Measurements from ENCODE around the gene EMID1. TPM values are rescaled to one million over a fixed set of nuclear protein-coding genes. Genes with fewer than 3 reads are reported as not detected.

EMID1 gene
- total RNA-seq, 1 experiment from 2014 or later, result 9.6 TPM

GRCh38 chr22:29253561-29254285 is 48.0 kb downstream of the EMID1 start:
- no peak overlapping the region for H3K4me2 ChIP-seq (ENCODE audit: low read length)
- no peaks in the 10 kb centered on the region for H4K20me1 ChIP-seq (ENCODE audit: insufficient read depth)
- no peak for ATAC-seq
- H2AFZ ChIP-seq (ENCODE audit: low read depth, low read length, poor library complexity, severe bottlenecking), result no peak overlapping the region
- RAD21 ChIA-PET (ENCODE audit: low non-redundant PET in 1 of 2, low total read pairs in 2 of 2, uncharacterized antibody in 2 of 2, unreplicated experiment in 2 of 2), result no interaction called here
- POLR2A ChIA-PET, result no interaction called here
- no peak overlapping the region for H3K9ac ChIP-seq (ENCODE audit: low read length)
- H3K27ac ChIP-seq (ENCODE audit: low read depth, low read length), result no peak overlapping the region
- DNase-seq (ENCODE audit: low read depth, low spot score), result no peak
- no peaks in the 10 kb centered on the region for H3K36me3 ChIP-seq (ENCODE audit: control insufficient read depth in 1 of 2, insufficient read depth in 2 of 2, low read length in 2 of 2)
- no TSS peak for BruUV-seq (replicated peaks)
- H3K4me3 ChIP-seq (replicated peaks in 1 of 2; ENCODE audit: low read depth in 1 of 2, low read length in 2 of 2), result no peak overlapping the region
- CTCF ChIA-PET, result interaction anchor here (1.4 kb wide), 1 partner anchor 8 kb away, joined by 3 read pairs; no protein-coding TSS in a partner anchor
- H3K27me3 ChIP-seq (ENCODE audit: insufficient read depth, low read length), result no peaks in the 10 kb centered on the region
- H3K9me2 ChIP-seq (ENCODE audit: insufficient read depth), result no peaks in the 10 kb centered on the region
- no peaks in the 10 kb centered on the region for H3K79me2 ChIP-seq (ENCODE audit: insufficient read depth, low read length)
- intact Hi-C loops (cut with micrococcal nuclease), result no loop called here
- no peak for TF ChIP-seq ELF1 (IDR thresholded peaks at IDR 0.05; ENCODE audit: borderline replicate concordance, low read depth)
- TF ChIP-seq CEBPB (IDR thresholded peaks at IDR 0.05; ENCODE audit: low read depth), result no peak
- TF ChIP-seq SP1 (IDR thresholded peaks at IDR 0.05; ENCODE audit: low read depth), result no peak
- TF ChIP-seq TCF7L2 (IDR thresholded peaks at IDR 0.05; ENCODE audit: borderline replicate concordance, extremely low read depth, insufficient read depth, insufficient read length), result no peak
- no peak for TF ChIP-seq POLR2AphosphoS5 (IDR thresholded peaks at IDR 0.05; ENCODE audit: low read depth, low read length)
- no peak for TF ChIP-seq ZFX (IDR thresholded peaks at IDR 0.05)
- no peak for TF ChIP-seq ATF3 (IDR thresholded peaks at IDR 0.05)
- TF ChIP-seq CBX3 (IDR thresholded peaks at IDR 0.05; ENCODE audit: low read depth), result no peak
- no peak for TF ChIP-seq ZBTB33 (IDR thresholded peaks at IDR 0.05; ENCODE audit: extremely low read depth, insufficient replicate concordance, low read length)
- no peak for TF ChIP-seq EZH2 (IDR thresholded peaks at IDR 0.05)
- no peak for TF ChIP-seq EGR1 (IDR thresholded peaks at IDR 0.05; ENCODE audit: low read depth)
- no peak for TF ChIP-seq RAD21 (IDR thresholded peaks at IDR 0.05; ENCODE audit: low read depth)
- no peak for TF ChIP-seq SRF (IDR thresholded peaks at IDR 0.05; ENCODE audit: low read depth)
- TF ChIP-seq EZH2phosphoT487 (IDR thresholded peaks at IDR 0.05; ENCODE audit: borderline replicate concordance), result no peak
- no peak for TF ChIP-seq YY1 (IDR thresholded peaks at IDR 0.05; ENCODE audit: extremely low read depth, insufficient replicate concordance, low read depth, low read length)
- TF ChIP-seq SIN3A (IDR thresholded peaks at IDR 0.05; ENCODE audit: low read depth), result no peak
- TF ChIP-seq MAX (IDR thresholded peaks at IDR 0.05), result no peak
- no peak for TF ChIP-seq POLR2A (IDR thresholded peaks at IDR 0.05; ENCODE audit: borderline replicate concordance, extremely low read depth, insufficient read depth, insufficient read length)
- no peaks in the 10 kb centered on the region; a peak in 1 of 4 replicates for H3K4me1 ChIP-seq (ENCODE audit: control insufficient read depth in 1 of 2, insufficient read depth in 2 of 2, low read length in 2 of 2)
- H3K9me3 ChIP-seq (ENCODE audit: control insufficient read depth in 1 of 2, insufficient read depth in 1 of 2, low read depth in 1 of 2, low read length in 2 of 2), result no peaks in the 10 kb centered on the region
